HG03439 (cell line): Measurements from ENCODE around the gene SCN4A.

Experiments
- ATAC-seq: cut with Tn5 transposase; IDR thresholded peaks from one replicate; pipeline ENCODE4 v1.9.1; 2021; ENCODE audit warnings: mild to moderate bottlenecking, moderate library complexity; ENCODE audit not compliant: unreplicated experiment

Gene SCN4A

DNA sequence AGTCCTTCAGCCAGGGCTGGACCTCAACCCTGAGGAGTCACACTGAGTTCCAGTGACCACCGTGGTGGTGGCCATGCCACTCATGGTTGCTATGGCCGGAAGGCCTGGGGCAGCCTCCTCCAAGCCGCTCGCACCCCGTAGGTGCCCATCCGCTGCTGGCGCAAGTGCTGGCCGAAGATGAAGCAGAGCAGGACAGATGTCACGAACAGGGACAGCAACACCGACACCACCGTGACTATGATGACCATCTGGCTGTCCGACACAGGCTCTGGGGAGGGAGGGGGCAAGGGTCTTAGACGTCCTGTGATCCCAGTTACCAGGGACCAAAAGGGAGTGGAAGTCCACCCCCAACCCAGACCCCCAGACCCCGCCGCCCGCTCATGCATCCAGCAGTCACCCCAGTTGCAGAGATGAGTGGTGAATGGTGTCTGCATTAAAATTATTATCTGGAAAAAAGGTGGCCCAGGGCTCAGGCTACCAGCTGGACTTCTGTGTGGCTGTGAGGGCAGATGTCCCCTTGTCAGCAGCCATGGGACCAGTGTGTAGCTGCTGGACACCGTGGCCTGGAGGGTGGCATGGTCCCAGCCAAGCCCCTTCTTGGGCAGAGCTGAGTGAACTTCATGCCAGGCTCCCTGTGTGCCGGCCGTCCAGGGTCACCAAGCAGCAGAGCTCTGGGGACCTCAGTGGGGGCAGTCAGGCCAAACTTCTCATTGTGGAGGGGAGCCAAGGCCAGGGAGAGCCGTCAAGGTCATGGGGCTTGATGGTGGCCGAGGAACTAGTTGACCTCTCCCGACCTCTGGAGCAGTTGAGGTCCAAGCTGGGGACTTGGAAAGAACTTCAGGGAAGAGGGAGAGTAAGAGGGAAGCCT lies 30.2 kb upstream of the SCN4A start:
- ATAC-seq = no peak

DNA sequence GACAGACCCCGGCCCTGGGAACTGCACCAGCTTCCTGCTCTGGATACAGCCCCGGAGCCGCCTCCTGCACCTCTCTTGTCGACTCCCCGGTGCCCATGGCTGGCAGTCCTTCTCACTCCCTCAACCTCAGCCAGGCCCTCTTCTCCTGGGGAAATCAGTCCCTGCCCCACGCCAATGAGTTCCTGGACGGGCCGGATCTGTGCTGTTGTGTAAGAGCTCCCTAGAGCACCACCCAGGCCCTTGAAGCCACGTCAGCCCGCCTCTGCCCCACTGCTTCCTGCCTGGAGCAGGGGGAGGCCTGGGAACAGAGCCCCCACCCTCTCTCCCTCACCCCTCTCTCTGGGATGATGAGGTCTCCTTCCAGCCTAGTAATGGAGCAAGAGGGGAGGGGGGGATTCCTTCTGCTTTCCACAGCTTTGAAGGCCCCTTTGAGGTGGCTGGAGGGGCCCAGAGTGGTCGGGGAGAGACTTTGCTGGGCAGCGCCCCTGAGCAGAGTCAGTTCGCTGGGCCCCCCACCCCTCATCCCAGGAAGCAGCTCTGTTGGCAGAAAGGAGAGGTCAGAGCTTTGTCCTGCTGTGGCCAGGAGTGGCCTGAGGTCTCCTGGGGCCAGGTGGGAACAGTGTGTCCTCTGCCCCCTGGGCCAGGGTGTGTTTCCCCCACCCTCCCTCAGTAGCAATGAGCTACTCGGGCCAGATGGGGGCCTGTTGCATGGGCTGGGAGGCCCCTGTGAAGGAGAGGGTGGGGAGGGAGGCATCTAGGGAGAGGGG lies 29.2 kb upstream of the SCN4A start:
- ATAC-seq = no peak

DNA sequence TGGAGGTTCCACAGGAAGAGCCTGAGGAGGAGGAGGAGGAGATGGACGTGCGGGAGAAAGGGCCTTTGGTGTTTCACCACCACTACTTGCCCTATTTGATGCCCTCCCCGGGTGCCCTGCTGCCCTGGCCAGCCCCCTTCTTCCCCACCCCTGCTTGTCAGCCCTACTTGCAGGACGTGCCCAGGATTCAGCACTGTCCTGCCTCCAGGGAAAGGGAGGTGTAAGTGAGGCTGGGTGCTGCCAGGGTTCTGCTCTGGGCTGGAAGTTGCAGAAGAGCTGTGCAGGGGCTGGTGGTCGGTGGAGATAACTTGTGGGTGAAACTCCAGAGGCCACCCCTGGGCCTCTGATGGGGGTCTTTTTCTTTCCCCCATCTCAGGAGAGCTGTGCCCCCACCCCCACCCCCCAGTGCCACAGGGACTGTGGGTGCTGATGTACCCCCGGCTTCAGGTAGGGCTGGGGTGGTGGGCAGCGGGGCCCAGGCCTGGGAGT lies 28.4 kb upstream of the SCN4A start:
- ATAC-seq = no peak

DNA sequence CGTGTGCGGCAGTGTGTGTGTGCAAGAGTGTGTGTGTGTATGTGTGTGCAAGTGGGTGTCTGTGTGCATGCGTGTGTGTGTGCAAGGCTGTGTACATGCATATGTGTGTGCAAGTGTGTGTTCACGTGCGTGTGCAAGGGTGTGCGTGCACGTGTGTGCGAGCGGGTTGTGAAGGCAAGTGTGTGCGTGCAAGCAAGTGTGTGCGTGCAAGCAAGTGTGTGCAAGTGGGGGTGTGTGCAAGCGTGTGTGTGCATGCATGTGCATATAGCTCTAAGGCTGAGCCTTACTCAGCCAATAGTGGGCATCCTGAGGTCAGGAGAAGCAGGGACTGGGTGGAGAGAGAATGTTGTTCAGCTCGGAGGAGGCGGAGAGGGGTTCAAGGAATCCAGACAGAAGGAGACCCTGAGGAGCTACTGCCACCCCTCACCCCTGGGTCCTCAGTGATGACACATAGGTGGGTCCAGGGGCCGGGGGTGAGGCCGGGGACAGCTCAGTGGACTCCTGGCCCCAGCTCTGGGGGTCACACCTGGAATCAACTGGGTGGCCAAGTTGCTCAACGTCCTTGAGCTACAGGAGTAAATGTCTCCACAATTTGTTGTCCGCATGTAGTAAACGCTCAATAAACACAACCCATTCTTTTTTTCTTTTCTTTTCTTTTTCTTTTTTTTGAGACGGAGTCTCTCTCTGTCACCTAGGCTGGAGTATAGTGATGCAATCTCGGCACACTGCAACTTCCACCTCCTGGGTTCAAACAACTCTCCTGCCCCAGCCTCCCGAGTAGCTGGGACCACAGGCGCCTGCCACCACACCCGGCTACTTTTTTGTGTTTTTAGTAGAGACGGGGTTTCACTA lies 27.2 kb upstream of the SCN4A start:
- ATAC-seq = no peak

DNA sequence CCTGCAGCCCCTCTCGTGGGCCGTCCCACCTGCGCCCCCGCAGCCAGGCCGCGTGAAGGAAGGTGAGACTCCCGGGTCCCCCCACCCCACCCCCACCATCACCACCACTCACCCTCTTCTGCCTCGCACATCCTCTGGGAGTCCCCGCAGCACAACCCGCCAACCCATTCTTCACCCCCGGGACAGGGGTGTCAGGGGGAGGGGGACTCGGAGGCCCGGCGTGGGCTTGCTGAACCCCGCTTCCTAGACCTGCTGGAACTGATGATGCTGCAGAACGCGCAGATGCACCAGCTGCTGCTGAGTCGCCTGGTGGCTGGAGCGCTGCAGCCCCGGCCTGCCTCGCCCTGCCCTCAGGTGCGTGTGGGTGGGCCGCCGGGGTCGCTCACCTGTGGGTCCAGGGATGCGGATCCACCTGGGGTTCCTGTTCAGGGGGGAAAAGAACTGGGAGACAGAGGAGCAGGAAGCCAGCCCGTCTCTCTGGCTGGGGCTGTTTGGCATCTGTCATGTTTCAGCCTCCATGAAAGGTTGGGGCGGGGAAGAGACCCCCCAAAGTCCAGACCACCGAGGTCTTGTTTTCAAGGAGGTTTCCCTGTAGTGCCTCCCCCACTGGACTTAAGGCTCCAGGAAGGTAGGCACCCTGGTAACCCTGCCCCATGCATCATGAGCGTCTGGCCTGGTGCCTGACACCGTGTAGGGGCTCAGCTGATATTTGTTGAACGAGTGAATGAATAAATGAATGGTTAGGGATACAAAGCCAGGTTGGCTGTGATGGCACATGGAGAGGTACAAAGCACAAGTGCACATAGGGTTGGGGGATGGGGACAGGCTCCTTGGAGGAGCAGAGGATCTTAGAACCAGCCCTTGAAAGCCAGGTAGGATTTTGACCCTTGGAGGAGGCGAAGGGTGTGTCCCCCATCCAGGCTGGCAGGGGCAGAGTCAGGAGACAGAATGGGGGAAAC lies 26.3 kb upstream of the SCN4A start:
- ATAC-seq = no peak

DNA sequence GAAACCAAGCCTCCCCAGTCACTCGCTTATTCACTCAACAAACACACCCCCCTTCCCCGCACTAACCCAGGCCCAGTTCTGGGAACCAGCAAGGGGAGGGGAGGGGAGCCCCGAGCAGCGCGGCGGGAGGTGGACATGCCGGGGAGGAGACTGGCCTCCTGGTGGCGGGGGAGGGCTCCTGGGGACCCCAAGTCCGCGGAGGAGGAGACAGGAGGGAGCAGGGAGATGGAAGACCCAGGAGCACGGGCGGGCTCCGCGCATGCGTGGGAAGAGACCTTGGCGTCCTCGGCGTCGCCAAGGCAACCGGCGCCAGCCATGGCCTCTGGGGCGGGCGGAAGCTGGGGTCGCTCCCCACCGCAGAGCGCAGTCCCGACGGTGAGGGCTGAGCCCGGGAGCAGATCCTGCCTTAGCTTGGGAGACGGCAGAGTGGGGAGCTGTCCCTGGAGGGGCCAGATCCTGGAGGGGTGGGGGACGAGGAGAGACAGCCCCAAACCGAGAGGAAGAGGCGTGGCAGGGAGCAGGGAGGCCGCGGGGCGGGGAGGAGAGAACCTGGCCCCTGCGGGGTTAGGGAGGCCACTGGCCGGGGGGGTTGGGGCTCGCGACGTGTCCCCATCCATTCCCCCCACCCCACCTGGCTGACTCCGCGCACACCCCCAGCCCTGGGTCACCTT lies 25.5 kb upstream of the SCN4A start, which contains the start of gene PRR29:
TSS of gene PRR29 (plus strand) at position 302 of the 671 bp plus-strand sequence. CDS start at position 316, 14 bp downstream.
- peak; percentile 55 for ATAC-seq

DNA sequence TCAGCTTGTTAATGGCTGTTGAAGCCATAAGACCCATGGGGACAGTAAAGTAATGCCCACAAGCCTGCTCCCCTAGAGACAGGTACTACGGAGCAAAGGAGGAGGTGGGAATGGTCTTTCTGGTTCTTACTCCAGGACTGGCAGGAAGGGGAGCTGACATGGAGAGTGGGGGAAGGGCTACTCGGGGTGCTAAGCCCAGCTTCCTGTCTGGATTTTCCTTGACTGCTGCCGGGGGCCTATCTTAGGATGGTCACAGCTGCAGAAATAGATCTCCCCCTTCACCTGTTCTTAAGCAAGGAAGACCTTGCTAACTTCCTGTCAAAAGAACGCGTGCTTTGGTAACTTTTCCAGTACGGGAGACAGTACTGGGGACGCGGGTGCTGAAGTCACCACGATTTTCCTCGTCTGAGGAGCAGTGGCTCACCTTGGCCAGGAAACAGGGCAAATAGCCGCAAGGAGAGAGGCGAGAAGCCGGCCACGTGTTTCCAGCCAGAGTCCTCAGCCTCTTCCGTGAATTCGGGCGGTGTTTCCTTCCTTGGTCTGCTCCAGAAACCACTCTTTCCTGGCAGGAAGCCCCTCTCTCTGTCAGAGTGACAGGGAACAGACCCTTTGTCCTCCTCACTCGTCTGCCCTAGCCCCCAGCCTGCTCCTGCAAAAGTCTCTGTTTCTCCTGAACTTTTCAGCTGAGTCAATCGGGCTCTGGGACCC lies 24.8 kb upstream of the SCN4A start:
- no peak for ATAC-seq

DNA sequence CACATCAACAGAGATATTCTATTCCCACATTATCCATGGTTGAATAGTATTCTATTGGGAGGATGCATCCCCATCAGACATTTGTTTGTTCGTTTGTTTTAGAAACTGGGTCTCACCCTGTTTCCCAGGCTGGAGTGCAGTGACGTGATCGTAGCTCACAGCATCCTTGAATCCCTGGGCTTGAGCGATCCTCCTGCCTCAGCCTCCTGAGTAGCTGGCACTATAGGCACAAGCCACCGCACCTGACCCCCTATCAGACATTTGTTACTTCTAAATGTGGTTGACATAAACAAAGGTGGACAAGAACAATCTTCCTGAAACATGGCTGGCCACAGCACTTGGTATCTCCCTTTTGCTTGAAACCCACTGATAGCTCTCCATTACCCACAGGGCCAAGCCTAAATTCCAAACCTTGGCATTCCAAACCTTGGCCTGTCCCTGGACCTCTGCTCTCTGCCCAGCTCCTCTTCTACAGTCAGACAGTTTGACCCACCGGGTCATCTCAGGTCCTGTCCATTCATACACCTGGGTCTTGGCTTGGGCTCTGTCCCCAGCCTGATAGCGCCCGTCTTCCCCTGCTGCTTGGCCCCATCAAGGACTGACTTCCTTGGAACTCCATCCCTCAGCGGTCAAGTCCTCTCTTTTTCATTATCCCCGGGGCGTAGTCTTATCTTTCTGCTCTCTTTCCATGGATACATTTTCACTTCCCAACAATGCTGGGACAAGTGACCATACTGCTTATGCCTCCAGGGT lies 23.9 kb upstream of the SCN4A start:
- no peak for ATAC-seq

DNA sequence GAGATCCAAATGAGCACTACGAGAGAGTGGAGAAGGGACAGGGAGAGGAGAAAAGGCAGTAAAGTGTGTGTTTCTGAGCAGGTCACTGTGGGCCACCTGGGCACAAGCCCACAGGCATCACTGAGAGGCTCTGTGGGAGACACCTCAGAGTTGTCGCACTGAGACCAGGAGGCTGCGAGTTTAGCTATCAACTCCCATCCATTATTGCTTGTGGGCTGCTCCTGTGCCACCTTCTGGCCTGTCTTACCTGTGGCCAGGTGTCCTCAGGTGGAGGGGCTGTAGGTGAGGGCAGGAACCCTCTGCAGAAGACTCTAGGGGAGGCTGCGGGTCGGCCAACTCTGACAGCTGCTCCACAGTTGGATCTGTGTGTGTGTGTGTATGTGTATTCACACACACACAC lies 22.9 kb upstream of the SCN4A start:
- ATAC-seq = no peak

DNA sequence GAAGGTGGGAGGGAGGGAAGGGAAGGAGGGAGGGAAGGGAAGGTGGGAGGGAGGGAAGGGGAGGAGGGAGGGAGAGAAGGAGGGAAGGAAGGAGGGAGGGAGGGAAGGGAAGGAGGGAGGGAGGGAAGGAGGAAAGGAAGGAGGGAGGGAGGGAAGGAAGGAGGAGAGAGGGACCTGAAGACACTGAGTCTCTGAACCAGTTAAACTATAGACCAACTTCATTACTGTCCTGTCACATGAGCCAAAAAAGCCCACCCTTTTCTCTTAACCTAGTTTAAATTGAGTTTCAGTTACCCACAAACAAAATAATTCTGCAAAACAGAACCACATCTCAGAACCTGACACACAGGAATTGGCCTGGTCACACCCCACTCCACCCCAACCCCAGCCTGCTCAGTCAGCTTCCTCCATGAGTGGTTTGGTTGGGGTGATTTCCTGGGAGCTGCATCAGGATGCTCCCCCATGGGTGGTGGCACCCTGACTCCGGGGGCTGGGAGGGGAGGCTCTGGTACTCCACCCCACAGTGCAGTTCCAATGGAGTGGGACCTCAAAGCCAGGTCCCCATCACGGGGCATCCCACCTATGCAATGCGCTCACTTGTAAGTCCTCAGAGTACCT lies 20.8 kb upstream of the SCN4A start:
- no peak for ATAC-seq

DNA sequence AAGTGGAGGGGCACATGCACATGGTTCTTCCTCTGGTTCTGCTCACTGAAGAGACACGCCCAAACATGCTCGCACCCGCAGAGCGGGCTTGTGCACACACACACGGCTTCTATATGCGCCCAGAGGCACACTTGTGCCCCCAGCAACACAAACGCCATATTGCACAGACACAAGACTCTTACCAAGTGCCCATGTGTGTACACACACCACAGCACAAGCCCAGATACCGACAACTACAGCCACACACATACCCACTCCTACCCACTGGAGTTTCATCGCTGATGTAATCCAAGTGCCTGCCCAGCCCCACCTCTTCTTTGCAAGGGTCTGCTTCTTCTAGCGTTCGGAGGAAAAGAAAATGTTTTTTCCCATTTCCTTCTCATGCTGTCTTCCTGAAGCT lies 18.9 kb upstream of the SCN4A start:
- no peak for ATAC-seq

DNA sequence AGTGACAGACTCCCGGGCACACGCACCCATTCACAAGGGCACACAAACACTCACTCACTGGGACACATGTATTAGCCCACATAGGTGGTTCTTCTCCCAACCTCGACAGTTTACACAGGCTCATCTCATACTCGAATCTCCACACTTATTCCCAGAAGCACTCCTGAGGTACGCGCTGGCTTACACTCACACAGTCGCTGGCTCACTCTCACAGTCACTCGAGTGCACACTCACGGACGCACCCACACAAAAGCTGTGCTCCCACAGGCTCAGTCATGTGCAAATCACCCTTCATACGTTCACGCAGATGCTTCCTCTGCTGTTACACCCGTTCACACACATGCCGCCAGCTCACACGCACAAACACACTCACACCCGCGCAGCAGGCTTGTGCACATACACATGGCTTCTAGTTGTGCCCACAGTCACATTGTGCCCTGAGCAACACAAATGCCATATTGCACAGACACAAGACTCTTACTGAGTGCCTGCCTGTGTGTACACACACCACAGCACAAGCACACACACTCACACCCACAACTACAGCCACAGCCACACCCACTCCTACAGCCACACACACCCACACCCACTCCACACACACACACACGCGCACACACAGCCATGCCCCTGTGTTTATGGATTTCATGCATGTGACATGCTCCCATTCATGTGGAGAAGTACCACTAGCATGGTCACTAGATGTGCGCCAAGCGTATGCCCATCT lies 17.1 kb upstream of the SCN4A start:
- ATAC-seq = no peak

DNA sequence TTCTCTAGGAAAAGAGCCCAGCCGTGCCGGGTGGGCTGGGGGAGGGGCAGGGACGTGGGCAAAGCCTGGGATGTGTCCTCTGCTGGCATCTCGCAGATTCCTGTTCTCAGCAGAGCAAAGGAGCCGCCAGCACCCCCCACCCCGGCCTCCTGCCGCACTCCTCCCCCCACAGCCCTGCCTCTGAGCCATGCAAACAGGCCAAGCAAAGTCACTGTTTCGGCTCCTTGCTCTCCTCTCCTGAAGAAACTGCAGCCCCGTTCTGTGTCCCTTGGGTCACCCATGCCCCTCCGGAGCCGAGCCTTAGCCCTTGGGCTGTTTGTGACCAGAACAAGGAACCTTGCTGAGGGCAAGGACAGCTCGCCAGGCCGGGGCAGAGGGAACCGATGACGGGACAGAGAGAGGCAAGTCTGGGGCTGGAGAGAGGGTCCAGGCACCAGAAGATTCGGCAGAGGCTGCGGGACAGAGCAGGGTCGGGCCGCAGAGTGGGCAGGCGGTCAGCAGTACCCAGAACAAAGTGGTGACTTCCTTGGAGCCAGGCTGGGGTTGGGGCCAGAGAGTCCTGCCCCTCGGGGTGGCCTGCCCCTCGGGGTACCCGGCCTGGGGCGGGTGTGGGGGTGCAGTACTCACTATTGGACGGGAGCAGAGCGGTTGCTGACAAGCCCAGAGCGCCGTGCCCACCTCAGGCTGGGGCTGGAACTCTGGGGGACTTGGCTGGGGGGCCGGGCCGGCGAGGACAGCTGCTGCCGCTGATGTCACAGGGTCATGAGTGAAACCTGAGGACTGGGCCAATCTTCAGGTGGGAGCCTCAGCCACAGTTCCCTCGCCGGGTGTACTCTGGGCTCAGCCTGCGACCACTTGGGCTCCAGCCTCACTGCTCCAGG lies 16.3 kb upstream of the SCN4A start:
- ATAC-seq = no peak

DNA sequence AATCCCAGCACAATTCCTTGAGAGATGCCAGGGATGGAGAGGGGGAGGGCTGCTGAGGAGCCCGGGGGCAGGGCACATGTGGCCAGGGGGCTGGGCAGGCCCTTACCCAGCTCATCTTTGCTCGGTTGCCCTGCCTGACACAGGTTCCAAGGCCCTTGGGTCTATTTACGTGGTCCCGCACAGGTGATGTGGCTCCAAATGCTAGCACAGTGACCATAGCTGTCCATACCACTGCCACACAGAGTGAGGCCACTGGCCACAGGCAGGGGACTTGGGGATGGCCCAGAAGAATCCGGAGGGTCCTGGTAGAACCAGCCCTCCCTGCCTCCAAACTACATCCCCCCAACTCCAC lies 15.4 kb upstream of the SCN4A start:
- no peak for ATAC-seq

DNA sequence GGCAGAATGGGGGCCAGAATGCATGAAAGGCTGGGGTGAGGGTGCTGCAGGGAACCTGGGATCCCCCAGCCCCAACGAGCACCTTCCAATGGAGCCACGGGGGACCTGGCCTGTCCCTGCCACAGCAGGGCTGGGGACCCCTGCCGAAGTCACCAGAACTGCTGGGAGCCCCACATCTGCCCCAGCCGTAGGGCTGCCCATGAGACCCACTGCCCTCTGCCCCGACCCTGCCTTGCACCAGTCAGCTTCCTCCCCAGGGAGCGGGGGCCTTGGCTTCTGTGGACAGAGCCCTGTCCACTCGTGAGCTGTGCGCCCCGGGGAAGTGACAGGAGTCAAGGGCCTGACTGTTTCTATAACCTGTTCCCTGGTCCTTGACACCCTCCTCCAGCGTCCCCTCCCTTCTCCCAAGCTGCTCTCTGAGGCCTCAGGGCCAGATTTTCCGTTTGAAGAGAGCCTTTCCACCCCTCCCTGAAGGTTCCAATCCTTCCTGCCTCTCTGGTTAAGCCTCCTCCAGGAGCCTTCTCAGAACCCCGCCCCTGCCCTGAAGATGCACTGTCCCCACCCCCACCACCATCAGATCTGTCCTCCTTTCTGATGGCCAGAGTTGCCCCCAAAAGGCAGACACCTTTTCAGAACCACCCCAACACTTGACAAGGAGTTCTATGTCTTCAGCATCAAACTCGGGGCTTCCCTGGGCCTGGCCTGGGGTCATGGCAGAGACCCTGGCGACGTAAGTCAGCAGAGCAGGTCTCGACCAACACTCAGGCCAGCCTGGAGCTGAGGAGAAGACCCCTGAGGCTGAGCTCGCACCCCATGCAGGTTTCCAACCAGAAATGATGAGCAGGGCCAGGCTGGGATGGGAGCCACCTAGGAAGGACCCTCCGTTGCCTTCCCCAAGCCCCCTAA lies 14.8 kb upstream of the SCN4A start:
- no peak for ATAC-seq
